Keratinocyte (primary cell): ENCODE data around the gene IVNS1ABP. TPM values are rescaled to one million over a fixed set of nuclear protein-coding genes. Genes with fewer than 3 reads are reported as not detected.

Experiments
- DNase-seq: peaks from one replicate; pipeline ENCODE4 v3.0.0-alpha.2; 2011; ENCODE audit warnings: low read depth, missing footprints, low spot score
- FAIRE-seq: peaks from 2 replicates; lab custom pipeline; 2011; peaks lifted over from hg19 to GRCh38; lab: Jason Lieb, UNC
- H2AFZ ChIP-seq: 2 replicates; pipeline ENCODE4 v1.6.0; 2012; ENCODE audit warnings: low read length, control low read depth, inconsistent platforms; ENCODE audit not compliant: control insufficient read depth
- H3K27ac ChIP-seq: 2 replicates; pipeline ENCODE4 v1.5.1; 2011; ENCODE audit warnings: low read length; ENCODE audit not compliant: control insufficient read depth, insufficient read depth
- H3K27me3 ChIP-seq: 3 replicates; pipeline ENCODE4 v1.6.0; 2011; ENCODE audit warnings: low read length; ENCODE audit not compliant: control insufficient read depth, insufficient read depth; ENCODE audit errors: extremely low read depth
- H3K36me3 ChIP-seq, 2 experiments: 2 replicates in 1 of 2; 3 replicates in 1 of 2; pipeline ENCODE4 v1.5.1; 2011; ENCODE audit warnings: low read length in 2 of 2, mild to moderate bottlenecking in 1 of 2; ENCODE audit not compliant: control insufficient read depth in 2 of 2, insufficient read depth in 2 of 2; ENCODE audit errors: extremely low read depth in 1 of 2
- H3K4me1 ChIP-seq: 3 replicates; pipeline ENCODE4 v1.5.1; 2011; ENCODE audit warnings: low read length; ENCODE audit not compliant: control insufficient read depth, insufficient read depth; ENCODE audit errors: extremely low read depth
- H3K4me2 ChIP-seq: 3 replicates; pipeline ENCODE4 v1.6.0; 2011; ENCODE audit warnings: low read depth, low read length; ENCODE audit not compliant: control insufficient read depth, insufficient read depth; ENCODE audit errors: extremely low read depth
- H3K4me3 ChIP-seq, 3 experiments: fragments of 200-600 bp in 1 of 3; sonication (generic) in 1 of 3; 2 replicates in 2 of 3; 3 replicates in 1 of 3; pipeline ENCODE4 v1.5.1; 2011 to 2016; ENCODE audit warnings: low read length in 3 of 3, mild to moderate bottlenecking in 3 of 3, control low read depth in 2 of 3, inconsistent platforms in 1 of 3, low read depth in 1 of 3, mixed read lengths in 1 of 3, mixed run types in 1 of 3, moderate library complexity in 1 of 3; ENCODE audit not compliant: control insufficient read depth in 2 of 3, insufficient read depth in 2 of 3; ENCODE audit errors: extremely low read depth in 1 of 3
- H3K79me2 ChIP-seq: 2 replicates; pipeline ENCODE4 v1.6.0; 2012; ENCODE audit warnings: low read length; ENCODE audit not compliant: control insufficient read depth, insufficient read depth
- H3K9ac ChIP-seq: 3 replicates; pipeline ENCODE4 v1.6.0; 2011; ENCODE audit warnings: low read length; ENCODE audit not compliant: control insufficient read depth, insufficient read depth; ENCODE audit errors: extremely low read depth
- H3K9me1 ChIP-seq: 3 replicates; pipeline ENCODE4 v1.6.0; 2011; ENCODE audit warnings: low read length; ENCODE audit not compliant: control insufficient read depth, insufficient read depth; ENCODE audit errors: extremely low read depth
- H3K9me3 ChIP-seq: 2 replicates; pipeline ENCODE4 v1.5.1; 2012; ENCODE audit warnings: low read depth, low read length; ENCODE audit not compliant: control insufficient read depth
- H4K20me1 ChIP-seq: 3 replicates; pipeline ENCODE4 v1.6.0; 2011; ENCODE audit warnings: low read length; ENCODE audit not compliant: control insufficient read depth, insufficient read depth; ENCODE audit errors: extremely low read depth
- EZH2 ChIP-seq: IDR thresholded peaks from one replicate; pipeline ENCODE4 v1.6.1; 2012; ENCODE audit warnings: inconsistent platforms, mild to moderate bottlenecking, low read length, moderate library complexity
- dilution Hi-C: fragments of 300-500 bp; cut with MboI; formaldehyde crosslinking; loops from one replicate; pipeline ENCODE4 v1.7.0; 2020; ENCODE audit warnings: low sequenced_read_pairs; ENCODE audit not compliant: extremely low pct_ligation_motif_present
- polyA plus RNA-seq, 5 experiments: library from polyadenylated mRNA; depleted of rRNA in 3 of 5; stranded (reverse) in 3 of 5; stranded (forward) in 1 of 5; unstranded in 1 of 5; fragments of >200 nt; gene quantifications; 1 replicate in 1 of 5; 2 replicates in 3 of 5; 3 replicates in 1 of 5; pipeline versions ENCODE4 v1.2.1 to v1.2.3, GENCODE V29; 2011 to 2012; ENCODE audit warnings: missing spikeins in 2 of 5, low read depth in 1 of 5, low replicate concordance in 1 of 5
- TF ChIP-seq, protein P1 (sequence below), 3 experiments: IDR thresholded peaks in 1 of 3; conservative IDR thresholded peaks in 1 of 3; optimal IDR thresholded peaks in 1 of 3; 2 replicates in 2 of 3; 3 replicates in 1 of 3; pipeline versions ENCODE3 to v1.5.1; 2011; ENCODE audit warnings: low read length in 3 of 3, mild to moderate bottlenecking in 3 of 3, moderate library complexity in 2 of 3, control low read depth in 1 of 3, inconsistent platforms in 1 of 3; ENCODE audit not compliant: insufficient read depth in 2 of 3; ENCODE audit errors: extremely low read depth in 1 of 3

The IVNS1ABP gene
- polyA plus RNA-seq, 1 donor (not counting 4 experiments of a cell fraction or from before 2014, with no cell fraction given) = 162 TPM

DNA sequence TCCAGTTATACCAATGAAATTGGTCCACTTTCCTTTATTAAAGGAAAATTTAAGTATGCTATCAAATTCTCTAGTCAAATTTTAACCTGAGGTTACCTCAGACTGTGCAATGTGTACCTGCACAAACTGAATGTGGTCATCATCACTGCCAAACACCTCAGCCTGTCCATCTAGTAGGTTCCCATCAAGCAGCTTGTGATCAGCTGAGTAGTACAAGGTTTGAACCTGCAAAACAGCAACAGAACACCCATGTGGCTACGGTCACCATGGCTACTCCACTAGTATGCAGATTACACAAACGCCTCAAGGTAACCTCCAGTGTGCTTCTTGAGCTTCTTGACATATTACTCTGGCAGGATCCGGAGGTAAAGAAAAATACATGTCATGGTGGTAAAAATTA lies 11.6 kb downstream of the IVNS1ABP start:
- no peaks in the 10 kb centered on the region for H4K20me1 ChIP-seq
- no peak for DNase-seq
- H2AFZ ChIP-seq = no peak overlapping the region
- no peak overlapping the region for H3K4me3 ChIP-seq
- no peaks in the 10 kb centered on the region for H3K9me1 ChIP-seq
- FAIRE-seq = no peak
- H3K4me2 ChIP-seq = no peak overlapping the region
- H3K79me2 ChIP-seq = peaks cover 14% of the 10 kb centered on the region
- H3K27me3 ChIP-seq = no peaks in the 10 kb centered on the region
- dilution Hi-C loops = no loop called here
- peaks cover 23 to 26% of the 10 kb centered on the region in 2 experiments for H3K36me3 ChIP-seq
- TF ChIP-seq, protein P1, sequence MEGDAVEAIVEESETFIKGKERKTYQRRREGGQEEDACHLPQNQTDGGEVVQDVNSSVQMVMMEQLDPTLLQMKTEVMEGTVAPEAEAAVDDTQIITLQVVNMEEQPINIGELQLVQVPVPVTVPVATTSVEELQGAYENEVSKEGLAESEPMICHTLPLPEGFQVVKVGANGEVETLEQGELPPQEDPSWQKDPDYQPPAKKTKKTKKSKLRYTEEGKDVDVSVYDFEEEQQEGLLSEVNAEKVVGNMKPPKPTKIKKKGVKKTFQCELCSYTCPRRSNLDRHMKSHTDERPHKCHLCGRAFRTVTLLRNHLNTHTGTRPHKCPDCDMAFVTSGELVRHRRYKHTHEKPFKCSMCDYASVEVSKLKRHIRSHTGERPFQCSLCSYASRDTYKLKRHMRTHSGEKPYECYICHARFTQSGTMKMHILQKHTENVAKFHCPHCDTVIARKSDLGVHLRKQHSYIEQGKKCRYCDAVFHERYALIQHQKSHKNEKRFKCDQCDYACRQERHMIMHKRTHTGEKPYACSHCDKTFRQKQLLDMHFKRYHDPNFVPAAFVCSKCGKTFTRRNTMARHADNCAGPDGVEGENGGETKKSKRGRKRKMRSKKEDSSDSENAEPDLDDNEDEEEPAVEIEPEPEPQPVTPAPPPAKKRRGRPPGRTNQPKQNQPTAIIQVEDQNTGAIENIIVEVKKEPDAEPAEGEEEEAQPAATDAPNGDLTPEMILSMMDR (optimal IDR thresholded peaks at IDR 0.05 in 1 of 3, IDR thresholded peaks at IDR 0.05 in 1 of 3, conservative IDR thresholded peaks at IDR 0.05 in 1 of 3; ENCODE audit: extremely low read depth in 1 of 3, insufficient read depth in 2 of 3, low read length in 3 of 3) = no peak
- no peak for TF ChIP-seq EZH2
- H3K9ac ChIP-seq = no peak overlapping the region
- no peaks in the 10 kb centered on the region for H3K9me3 ChIP-seq
- no peak overlapping the region for H3K27ac ChIP-seq
- H3K4me1 ChIP-seq = no peaks in the 10 kb centered on the region

DNA sequence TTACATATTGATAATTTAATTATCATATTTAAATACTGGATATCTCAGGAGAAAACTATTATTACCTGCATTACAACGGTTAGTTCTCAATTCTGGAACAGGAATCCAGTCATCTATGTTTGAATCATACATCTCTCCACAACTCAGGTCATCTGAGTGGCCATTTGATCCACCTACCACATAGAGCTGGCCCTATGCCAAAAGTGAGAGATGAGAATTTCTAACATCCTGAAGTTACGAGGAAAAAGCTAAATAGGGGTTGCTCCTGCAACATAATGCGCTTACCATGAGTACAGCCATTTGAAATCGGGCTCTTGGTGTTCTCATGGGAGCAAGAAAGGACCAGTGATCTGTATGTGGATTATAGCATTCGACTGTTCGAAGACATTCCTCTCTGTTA lies 16.9 kb downstream of the IVNS1ABP start:
- no peak overlapping the region for H3K4me2 ChIP-seq
- H4K20me1 ChIP-seq = no peaks in the 10 kb centered on the region
- DNase-seq (no peak), FAIRE-seq (no peak)
- H3K9me3 ChIP-seq = no peaks in the 10 kb centered on the region
- no peak overlapping the region for H3K27ac ChIP-seq
- dilution Hi-C loops = no loop called here
- no peak for TF ChIP-seq EZH2
- TF ChIP-seq, protein P1 (optimal IDR thresholded peaks at IDR 0.05 in 1 of 3, IDR thresholded peaks at IDR 0.05 in 1 of 3, conservative IDR thresholded peaks at IDR 0.05 in 1 of 3; ENCODE audit: extremely low read depth in 1 of 3, insufficient read depth in 2 of 3, low read length in 3 of 3) = no peak
- H3K4me3 ChIP-seq = no peak overlapping the region
- H3K79me2 ChIP-seq = peaks cover 2% of the 10 kb centered on the region
- H3K9me1 ChIP-seq = no peaks in the 10 kb centered on the region
- peaks cover 38 to 44% of the 10 kb centered on the region in 2 experiments for H3K36me3 ChIP-seq
- no peak overlapping the region for H3K9ac ChIP-seq
- no peaks in the 10 kb centered on the region for H3K4me1 ChIP-seq
- H2AFZ ChIP-seq = no peak overlapping the region
- H3K27me3 ChIP-seq = no peaks in the 10 kb centered on the region
